PC-3 (cell line): ENCODE results near the gene CASK.
"Not testable (repeated sequence)": the region's sequence is repeated elsewhere in the genome, so short reads cannot be mapped to it uniquely, and the experiment has no call there.

Experiments used
- EZH2 ChIP-seq: fragments of 300-600 bp; sonication (generic); IDR thresholded peaks from one replicate; pipeline ENCODE4 v1.6.1; 2017; ENCODE audit warnings: antibody characterized with exemption, mild to moderate bottlenecking, low read length; ENCODE audit not compliant: unreplicated experiment
- EZH2phosphoT487 ChIP-seq: fragments of 300-600 bp; sonication (generic); IDR thresholded peaks from 2 replicates; pipeline ENCODE4 v1.6.1; 2018; ENCODE audit warnings: mild to moderate bottlenecking, antibody characterized with exemption, low read length, borderline replicate concordance
- TF ChIP-seq, protein P1 (sequence below): fragments of 300-600 bp; sonication (generic); conservative IDR thresholded peaks from 2 replicates; pipeline ENCODE4 v1.5.1; 2017; ENCODE audit warnings: antibody characterized with exemption, low read depth, mild to moderate bottlenecking, low read length

DNA sequence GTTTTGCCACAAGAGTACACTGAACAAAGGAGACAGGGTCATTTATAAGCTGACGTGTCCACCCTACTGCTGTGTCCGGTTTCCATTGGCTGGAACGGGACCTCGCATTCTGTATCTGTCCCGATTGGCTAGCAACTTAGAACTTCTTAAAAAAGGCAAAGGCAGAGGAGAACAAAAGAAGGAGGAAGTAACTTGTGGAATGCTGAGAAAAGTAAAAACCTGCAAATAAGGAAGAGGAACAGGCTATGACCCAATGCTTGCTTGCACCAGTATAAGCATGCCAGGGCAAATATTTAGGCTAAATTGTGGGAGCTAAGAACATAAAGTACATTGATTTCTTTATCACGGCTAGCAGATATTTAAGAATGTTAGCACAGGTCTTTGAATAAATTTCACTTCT, 203.7 kb downstream of the CASK start:
- TF ChIP-seq EZH2, EZH2phosphoT487: not testable (repeated sequence)
- TF ChIP-seq, protein P1, sequence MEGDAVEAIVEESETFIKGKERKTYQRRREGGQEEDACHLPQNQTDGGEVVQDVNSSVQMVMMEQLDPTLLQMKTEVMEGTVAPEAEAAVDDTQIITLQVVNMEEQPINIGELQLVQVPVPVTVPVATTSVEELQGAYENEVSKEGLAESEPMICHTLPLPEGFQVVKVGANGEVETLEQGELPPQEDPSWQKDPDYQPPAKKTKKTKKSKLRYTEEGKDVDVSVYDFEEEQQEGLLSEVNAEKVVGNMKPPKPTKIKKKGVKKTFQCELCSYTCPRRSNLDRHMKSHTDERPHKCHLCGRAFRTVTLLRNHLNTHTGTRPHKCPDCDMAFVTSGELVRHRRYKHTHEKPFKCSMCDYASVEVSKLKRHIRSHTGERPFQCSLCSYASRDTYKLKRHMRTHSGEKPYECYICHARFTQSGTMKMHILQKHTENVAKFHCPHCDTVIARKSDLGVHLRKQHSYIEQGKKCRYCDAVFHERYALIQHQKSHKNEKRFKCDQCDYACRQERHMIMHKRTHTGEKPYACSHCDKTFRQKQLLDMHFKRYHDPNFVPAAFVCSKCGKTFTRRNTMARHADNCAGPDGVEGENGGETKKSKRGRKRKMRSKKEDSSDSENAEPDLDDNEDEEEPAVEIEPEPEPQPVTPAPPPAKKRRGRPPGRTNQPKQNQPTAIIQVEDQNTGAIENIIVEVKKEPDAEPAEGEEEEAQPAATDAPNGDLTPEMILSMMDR, result not testable (repeated sequence)
